Activated naive CD4-positive, alpha-beta T cell treated with anti-CD3 and anti-CD28 coated beads for 36 hours (primary cell): ENCODE data around the gene SMLR1. TPM values are rescaled to one million over a fixed set of nuclear protein-coding genes. Genes with fewer than 3 reads are reported as not detected.

ENCODE experiments used
- CTCF ChIA-PET: fragments of 350-600 bp; sonication (Branson Sonifier 250); formaldehyde crosslinking; loops from one replicate; lab custom pipeline; 2021; ENCODE audit warnings: antibody characterized with exemption; lab: Charles Lee
- DNase-seq: peaks from one replicate; pipeline ENCODE4 v3.0.0-alpha.2; 2020
- H3K27ac Mint-ChIP-seq: one replicate; pipeline ENCODE4 v1.8.0; 2021; ENCODE audit warnings: mild to moderate bottlenecking, mixed read lengths
- H3K27me3 Mint-ChIP-seq: one replicate; pipeline ENCODE4 v1.8.0; 2021; ENCODE audit warnings: low read depth, mixed read lengths
- H3K36me3 Mint-ChIP-seq: one replicate; pipeline ENCODE4 v1.8.0; 2021; ENCODE audit warnings: low read depth, mixed read lengths
- H3K4me1 Mint-ChIP-seq: one replicate; pipeline ENCODE4 v1.8.0; 2021; ENCODE audit warnings: low read depth, mixed read lengths
- H3K4me3 Mint-ChIP-seq: one replicate; pipeline ENCODE4 v1.8.0; 2021; ENCODE audit warnings: mild to moderate bottlenecking, moderate library complexity, mixed read lengths
- H3K9me3 Mint-ChIP-seq: one replicate; pipeline ENCODE4 v1.8.0; 2021; ENCODE audit warnings: mixed read lengths
- intact Hi-C: fragments of 100-400 bp; cut with micrococcal nuclease; formaldehyde crosslinking; loops from one replicate; pipeline ENCODE4 v1.15.1; 2023
- total RNA-seq, 2 experiments: library from RNA; stranded (reverse); gene quantifications; one replicate each; pipeline ENCODE4 v1.2.3, GENCODE V29; 2021

The SMLR1 gene
- total RNA-seq, 2 experiments from 2014 or later, result not detected

DNA sequence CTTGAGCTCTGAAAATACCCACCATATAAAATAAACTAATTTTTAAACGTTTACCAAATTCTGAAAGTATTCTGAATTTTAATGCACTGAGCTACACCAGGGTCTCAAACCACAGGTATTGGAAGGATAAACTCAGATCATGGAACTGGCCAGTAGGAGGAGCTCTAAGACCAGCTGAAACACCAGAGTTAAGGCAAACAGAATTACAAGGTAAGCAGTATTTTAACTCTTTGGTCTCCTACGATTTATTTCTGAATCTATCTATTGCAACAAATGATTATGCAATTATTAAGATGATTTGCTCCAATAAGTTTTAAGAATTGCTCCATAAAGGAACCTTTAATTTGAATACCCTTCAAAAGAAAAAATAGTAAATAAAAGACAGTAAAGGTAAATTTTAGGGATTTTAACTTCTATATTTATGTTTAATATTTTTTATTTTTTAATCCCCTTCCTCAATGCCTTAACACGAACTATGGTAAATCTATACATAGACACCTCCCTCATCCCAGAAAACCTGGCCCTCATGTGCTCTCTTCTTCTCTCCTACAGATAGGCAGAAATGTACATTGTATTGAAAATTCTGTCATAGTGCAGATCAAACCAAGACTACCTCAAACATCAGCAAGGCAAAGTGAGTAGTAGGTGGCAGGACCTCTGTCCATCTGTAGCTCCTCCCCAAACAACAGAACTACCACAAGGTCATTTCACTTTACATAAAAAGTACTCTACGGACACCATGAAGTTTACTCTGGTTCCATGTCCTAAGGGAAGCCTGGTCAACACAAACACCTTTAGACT lies 58.4 kb downstream of the SMLR1 start:
- intact Hi-C loops, result loop anchor here (1.0 to 10.0 kb wide), 7 partner anchors 177 to 1029 kb away; partner anchors contain the start of genes EPB41L2 and MED23
- Mint-ChIP-seq H3K27ac (no peak overlapping the region), H3K36me3 (no peaks in the 10 kb centered on the region)

More for the DNA sequence above, 58.4 kb downstream of the SMLR1 start:
- Mint-ChIP-seq H3K9me3 (no peaks in the 10 kb centered on the region), H3K4me1 (no peaks in the 10 kb centered on the region), H3K27me3 (no peaks in the 10 kb centered on the region), H3K4me3 (no peak overlapping the region)
- DNase-seq, result peak; percentile 86
- CTCF ChIA-PET, result interaction anchor here (0.6 to 9.2 kb wide), 27 partner anchors 9 to 803 kb away, joined by 3 to 104 read pairs (median 4); partner anchors contain the start of gene MED23

Other genes with a start within 250 kb of the SMLR1 start
- gene EPB41L2, start 235.8 kb downstream of the SMLR1 start, total RNA-seq, result 10 to 100 TPM; 33.5 to 37.7 TPM